ENCODE data around the gene RNF25. TPM values are rescaled to one million over a fixed set of nuclear protein-coding genes. Genes with fewer than 3 reads are reported as not detected.
A peak's percentile ranks its signal among the peaks of the same experiment; 100 is the strongest.

Gene RNF25
- total and polyA plus RNA-seq, 2 of the 4 experiments (the other 2 are of a cell fraction): 56.5 to 78.1 TPM

- in situ Hi-C loops (cut with MboI; ENCODE audit: low sequenced_read_pairs) (no loop called here), intact Hi-C loops (cut with micrococcal nuclease) (loop anchor here (10.0 kb wide), 1 partner anchor 167 kb away; no protein-coding TSS in a partner anchor), dilution Hi-C loops (cut with HindIII; ENCODE audit: low sequenced_read_pairs, unreplicated experiment) (no loop called here)
- no peak overlapping the region for H2BK15ac ChIP-seq (ENCODE audit: low read depth, low read length)
- no peaks in the 10 kb centered on the region for H3K9me3 ChIP-seq (ENCODE audit: control insufficient read depth, insufficient read depth, low read length)
- H4K5ac ChIP-seq (ENCODE audit: low read depth, low read length): no peak overlapping the region
- peaks cover under 1% of the 10 kb centered on the region; the same call in 1 of the 2 replicates for H3K9me1 ChIP-seq (ENCODE audit: insufficient read depth, low read length)
- no peak overlapping the region for H3K4ac ChIP-seq (ENCODE audit: low read depth, low read length)
- no peaks in the 10 kb centered on the region; the same call in 1 of the 2 replicates for H4K20me1 ChIP-seq (ENCODE audit: insufficient read depth, low read length)
- no peak overlapping the region for H3K14ac ChIP-seq (replicated peaks; ENCODE audit: low read depth, low read length)
- no peak for ATAC-seq (ENCODE audit: low read depth)
- no peak overlapping the region for H2BK5ac ChIP-seq (ENCODE audit: low read depth, low read length, poor library complexity, severe bottlenecking)
- WGBS, 2 experiments (ENCODE audit: extremely low coverage in 2 of 2, insufficient read length in 1 of 2): 95% methylated on average over 10 of the region's 18 CpGs; no CpG with 5 or more reads in 1 of the 2 experiments
- H2BK120ac ChIP-seq (ENCODE audit: low read depth, low read length): no peak overlapping the region
- peaks cover 69% of the 10 kb centered on the region for H3K36me3 ChIP-seq (ENCODE audit: control insufficient read depth, insufficient read depth, low read length)
- no peak overlapping the region for H3K56ac ChIP-seq (ENCODE audit: extremely low read depth, insufficient read depth, low read length)
- DNase-seq: no peak
- BruUV-seq (replicated peaks): TSS peak; percentile 55
- H3K4me3 ChIP-seq (ENCODE audit: insufficient read depth, low read depth, low read length): no peak overlapping the region
- H4K8ac ChIP-seq (ENCODE audit: low read depth in 2 of 2, low read length in 2 of 2): no peak overlapping the region
- H2BK20ac ChIP-seq (ENCODE audit: low read depth, low read length): no peak overlapping the region
- H3K18ac ChIP-seq (ENCODE audit: low read depth, low read length): no peak overlapping the region
- ChIA-PET CTCF (no interaction called here), POLR2A (ENCODE audit: unreplicated experiment) (no interaction called here)
- no peak overlapping the region for H4K91ac ChIP-seq (ENCODE audit: insufficient read depth, low read depth, low read length)
- no peak overlapping the region for H2AK5ac ChIP-seq (ENCODE audit: low read depth, low read length)
- H2AK9ac ChIP-seq (replicated peaks; ENCODE audit: low read depth, low read length, poor library complexity): no peak overlapping the region
- H3K4me1 ChIP-seq (ENCODE audit: control insufficient read depth, insufficient read depth, low read length): no peaks in the 10 kb centered on the region
- no peak overlapping the region for H3K27ac ChIP-seq (ENCODE audit: insufficient read depth, low read length)
- H2AFZ ChIP-seq (replicated peaks; ENCODE audit: low read length, poor library complexity): no peak overlapping the region
- no peak overlapping the region for H3K4me2 ChIP-seq (ENCODE audit: low read depth, low read length)
- no peak overlapping the region for H3K23ac ChIP-seq (ENCODE audit: low read depth, low read length)
- no peaks in the 10 kb centered on the region for H3K27me3 ChIP-seq (ENCODE audit: control insufficient read depth, insufficient read depth, low read length)
- peaks cover 4% of the 10 kb centered on the region in 2 experiments; a peak in 3 of 4 replicates for H3K79me1 ChIP-seq (ENCODE audit: low read depth in 1 of 2, low read length in 2 of 2)
- H3K9ac ChIP-seq (ENCODE audit: low read depth, low read length): no peak overlapping the region
- no peak for TF ChIP-seq CEBPB (IDR thresholded peaks at IDR 0.05; ENCODE audit: low read depth, low read length)
- no peak for TF ChIP-seq RAD21 (IDR thresholded peaks at IDR 0.05; ENCODE audit: low read length)
- no peak for TF ChIP-seq RFX5 (IDR thresholded peaks at IDR 0.05; ENCODE audit: low read depth, low read length)
- TF ChIP-seq RCOR1 (IDR thresholded peaks at IDR 0.05; ENCODE audit: insufficient replicate concordance, low read length): no peak
- TF ChIP-seq POLR2A (IDR thresholded peaks at IDR 0.05; ENCODE audit: low read depth, low read length): no peak
- no peak for TF ChIP-seq CHD1 (IDR thresholded peaks at IDR 0.05; ENCODE audit: low read depth, low read length)
- TF ChIP-seq USF2 (IDR thresholded peaks at IDR 0.05; ENCODE audit: low read depth, low read length): no peak
- TF ChIP-seq MAFK (IDR thresholded peaks at IDR 0.05; ENCODE audit: low read depth, low read length): no peak
- TF ChIP-seq, protein P1, sequence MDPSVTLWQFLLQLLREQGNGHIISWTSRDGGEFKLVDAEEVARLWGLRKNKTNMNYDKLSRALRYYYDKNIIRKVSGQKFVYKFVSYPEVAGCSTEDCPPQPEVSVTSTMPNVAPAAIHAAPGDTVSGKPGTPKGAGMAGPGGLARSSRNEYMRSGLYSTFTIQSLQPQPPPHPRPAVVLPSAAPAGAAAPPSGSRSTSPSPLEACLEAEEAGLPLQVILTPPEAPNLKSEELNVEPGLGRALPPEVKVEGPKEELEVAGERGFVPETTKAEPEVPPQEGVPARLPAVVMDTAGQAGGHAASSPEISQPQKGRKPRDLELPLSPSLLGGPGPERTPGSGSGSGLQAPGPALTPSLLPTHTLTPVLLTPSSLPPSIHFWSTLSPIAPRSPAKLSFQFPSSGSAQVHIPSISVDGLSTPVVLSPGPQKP (IDR thresholded peaks at IDR 0.05; ENCODE audit: borderline replicate concordance, low read depth, low read length): no peak
- TF ChIP-seq SMC3 (IDR thresholded peaks at IDR 0.05; ENCODE audit: low read depth, low read length): no peak
- TF ChIP-seq NFE2L2 (IDR thresholded peaks at IDR 0.05; ENCODE audit: low read depth, low read length): no peak
- TF ChIP-seq FOS (IDR thresholded peaks at IDR 0.05; ENCODE audit: low read depth, low read length): no peak
- TF ChIP-seq, protein P2, sequence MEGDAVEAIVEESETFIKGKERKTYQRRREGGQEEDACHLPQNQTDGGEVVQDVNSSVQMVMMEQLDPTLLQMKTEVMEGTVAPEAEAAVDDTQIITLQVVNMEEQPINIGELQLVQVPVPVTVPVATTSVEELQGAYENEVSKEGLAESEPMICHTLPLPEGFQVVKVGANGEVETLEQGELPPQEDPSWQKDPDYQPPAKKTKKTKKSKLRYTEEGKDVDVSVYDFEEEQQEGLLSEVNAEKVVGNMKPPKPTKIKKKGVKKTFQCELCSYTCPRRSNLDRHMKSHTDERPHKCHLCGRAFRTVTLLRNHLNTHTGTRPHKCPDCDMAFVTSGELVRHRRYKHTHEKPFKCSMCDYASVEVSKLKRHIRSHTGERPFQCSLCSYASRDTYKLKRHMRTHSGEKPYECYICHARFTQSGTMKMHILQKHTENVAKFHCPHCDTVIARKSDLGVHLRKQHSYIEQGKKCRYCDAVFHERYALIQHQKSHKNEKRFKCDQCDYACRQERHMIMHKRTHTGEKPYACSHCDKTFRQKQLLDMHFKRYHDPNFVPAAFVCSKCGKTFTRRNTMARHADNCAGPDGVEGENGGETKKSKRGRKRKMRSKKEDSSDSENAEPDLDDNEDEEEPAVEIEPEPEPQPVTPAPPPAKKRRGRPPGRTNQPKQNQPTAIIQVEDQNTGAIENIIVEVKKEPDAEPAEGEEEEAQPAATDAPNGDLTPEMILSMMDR (conservative IDR thresholded peaks at IDR 0.05; ENCODE audit: low read depth, low read length): no peak
- TF ChIP-seq BHLHE40 (IDR thresholded peaks at IDR 0.05; ENCODE audit: low read depth, low read length): no peak
These were observed 29.6 kb downstream of the RNF25 start for GRCh38 chr2:218642121-218642656.
